ENCODE measurements around the gene JAZF1.

DNA sequence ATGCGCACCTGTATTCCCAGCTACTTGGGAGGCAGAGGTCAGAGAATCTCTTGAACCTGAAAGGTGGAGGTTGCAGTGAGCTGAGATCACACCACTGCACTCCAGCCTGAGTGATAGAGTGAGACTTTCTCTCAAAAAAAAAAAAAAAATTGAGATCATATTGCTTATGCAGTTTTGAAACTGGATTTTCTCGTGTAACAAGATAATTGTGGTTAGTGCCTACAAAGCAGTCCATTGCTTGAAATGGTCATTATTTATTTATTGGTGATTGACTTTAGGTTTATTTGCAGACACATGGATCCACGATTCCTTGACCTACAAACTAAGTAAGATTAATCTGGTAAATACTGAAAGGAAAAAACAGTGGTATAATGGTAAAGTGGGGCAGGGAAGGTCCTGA is 290.8 kb downstream of the JAZF1 start:
- no peak for TF ChIP-seq POLR2AphosphoS5 (IDR thresholded peaks at IDR 0.05; ENCODE audit: insufficient read depth in 1 of 2, low read depth in 1 of 2)
- TF ChIP-seq CTCF (IDR thresholded peaks at IDR 0.05), result no peak
- no peak for TF ChIP-seq POLR2A (IDR thresholded peaks at IDR 0.05)
